ENCODE data around the gene PPP3R1. TPM values are rescaled to one million over a fixed set of nuclear protein-coding genes. Genes with fewer than 3 reads are reported as not detected.
"Not testable (repeated sequence)": the region's sequence is repeated elsewhere in the genome, so short reads cannot be mapped to it uniquely, and the experiment has no call there.

PPP3R1 gene
- total RNA-seq, 4 donors from 2014 or later = 23.8 to 31.6 (median 29.9) TPM

- TF ChIP-seq POLR2AphosphoS5 (IDR thresholded peaks at IDR 0.05) (no peak), POLR2A (IDR thresholded peaks at IDR 0.05) (no peak), EP300 (IDR thresholded peaks at IDR 0.05) (no peak)
- TF ChIP-seq, protein P1, sequence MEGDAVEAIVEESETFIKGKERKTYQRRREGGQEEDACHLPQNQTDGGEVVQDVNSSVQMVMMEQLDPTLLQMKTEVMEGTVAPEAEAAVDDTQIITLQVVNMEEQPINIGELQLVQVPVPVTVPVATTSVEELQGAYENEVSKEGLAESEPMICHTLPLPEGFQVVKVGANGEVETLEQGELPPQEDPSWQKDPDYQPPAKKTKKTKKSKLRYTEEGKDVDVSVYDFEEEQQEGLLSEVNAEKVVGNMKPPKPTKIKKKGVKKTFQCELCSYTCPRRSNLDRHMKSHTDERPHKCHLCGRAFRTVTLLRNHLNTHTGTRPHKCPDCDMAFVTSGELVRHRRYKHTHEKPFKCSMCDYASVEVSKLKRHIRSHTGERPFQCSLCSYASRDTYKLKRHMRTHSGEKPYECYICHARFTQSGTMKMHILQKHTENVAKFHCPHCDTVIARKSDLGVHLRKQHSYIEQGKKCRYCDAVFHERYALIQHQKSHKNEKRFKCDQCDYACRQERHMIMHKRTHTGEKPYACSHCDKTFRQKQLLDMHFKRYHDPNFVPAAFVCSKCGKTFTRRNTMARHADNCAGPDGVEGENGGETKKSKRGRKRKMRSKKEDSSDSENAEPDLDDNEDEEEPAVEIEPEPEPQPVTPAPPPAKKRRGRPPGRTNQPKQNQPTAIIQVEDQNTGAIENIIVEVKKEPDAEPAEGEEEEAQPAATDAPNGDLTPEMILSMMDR (IDR thresholded peaks at IDR 0.05) = no peak
Measured at GRCh38 chr2:68178954-68179627, 73.2 kb downstream of the PPP3R1 start.

DNA sequence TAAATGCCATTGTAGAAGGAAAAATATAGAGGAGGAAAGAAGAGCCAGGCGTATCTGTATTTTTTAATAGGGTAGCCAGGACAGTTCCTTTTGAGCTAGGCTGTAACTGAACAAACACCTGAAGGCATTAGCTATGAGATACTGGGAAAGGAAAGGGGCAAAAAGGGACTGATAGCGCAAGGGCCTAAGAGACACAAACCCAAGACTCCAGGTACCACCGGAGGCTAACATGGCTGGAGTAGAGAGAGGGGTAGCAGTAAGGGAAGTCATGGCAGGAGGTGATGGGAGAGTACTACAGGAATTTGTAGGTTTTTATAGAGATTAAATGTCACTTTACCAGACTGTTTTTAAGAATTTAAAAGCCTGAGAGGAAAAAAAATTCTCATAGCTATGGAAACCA is 73.9 kb downstream of the PPP3R1 start:
- Histone ChIP-seq H3K27me3 (no peaks in the 10 kb centered on the region), H3K4me1 (peaks cover 0 to 17% (median 0%) of the 10 kb centered on the region in 3 donors), H3K27ac (no peak overlapping the region), H3K9me3 (no peaks in the 10 kb centered on the region), H3K36me3 (peaks cover 0 to 52% of the 10 kb centered on the region in 2 donors), H3K4me3 (no peak overlapping the region)
- WGBS, 2 donors (ENCODE audit: low coverage in 1 of 2) = 87 to 92% methylated on average over 3 of the region's 3 CpGs
- no peak for ATAC-seq
- TF ChIP-seq POLR2A (IDR thresholded peaks at IDR 0.05) = no peak
- no peak for TF ChIP-seq POLR2AphosphoS5 (IDR thresholded peaks at IDR 0.05)
- TF ChIP-seq, protein P1 (IDR thresholded peaks at IDR 0.05) = no peak
- no peak for TF ChIP-seq EP300 (IDR thresholded peaks at IDR 0.05)

More at GRCh38 chr2:68178954-68179627, 73.2 kb downstream of the PPP3R1 start:
- Histone ChIP-seq H3K9me3 (no peaks in the 10 kb centered on the region), H3K27ac (no peak overlapping the region), H3K36me3 (peaks cover 0 to 53% of the 10 kb centered on the region in 2 donors), H3K4me3 (no peak overlapping the region), H3K27me3 (no peaks in the 10 kb centered on the region), H3K4me1 (peaks cover 0 to 17% (median 0%) of the 10 kb centered on the region in 3 donors)
- no peak for ATAC-seq
- 42 to 70% methylated on average over 3 to 4 of the region's 4 CpGs for WGBS, 2 donors (ENCODE audit: low coverage in 1 of 2)

- ATAC-seq = no peak
Measured at GRCh38 chr2:68177541-68177940, 74.8 kb downstream of the PPP3R1 start.

DNA sequence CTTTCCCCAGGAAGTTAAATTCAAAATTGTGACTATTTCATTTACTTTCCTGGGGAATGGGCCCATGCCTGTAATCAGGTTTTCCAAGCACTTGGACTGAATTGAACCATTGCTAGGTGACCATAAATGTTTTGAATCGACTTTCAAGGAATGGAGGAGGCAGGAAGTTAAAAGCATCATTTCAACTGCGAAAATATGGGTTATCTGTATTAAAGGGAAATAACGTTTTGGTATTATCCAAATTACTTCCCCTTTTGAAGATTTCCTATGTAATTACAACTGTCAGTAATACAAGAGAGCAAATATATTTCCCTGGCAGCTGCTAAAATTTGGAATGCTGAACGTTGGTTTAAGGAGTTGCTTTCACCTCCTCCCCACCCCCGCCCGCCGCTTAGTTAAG is 75.7 kb downstream of the PPP3R1 start:
- Histone ChIP-seq H3K27ac (no peak overlapping the region), H3K36me3 (peaks cover 0 to 59% of the 10 kb centered on the region in 2 donors), H3K27me3 (no peaks in the 10 kb centered on the region), H3K4me3 (no peak overlapping the region), H3K4me1 (peaks cover 0 to 17% (median 0%) of the 10 kb centered on the region in 3 donors), H3K9me3 (no peaks in the 10 kb centered on the region)
- no peak for ATAC-seq
- TF ChIP-seq, protein P1 (IDR thresholded peaks at IDR 0.05) = no peak
- TF ChIP-seq POLR2A (IDR thresholded peaks at IDR 0.05) (no peak), EP300 (IDR thresholded peaks at IDR 0.05) (no peak), POLR2AphosphoS5 (IDR thresholded peaks at IDR 0.05) (no peak)
- 71 to 72% methylated on average over 1 to 7 of the region's 7 CpGs for WGBS, 2 donors (ENCODE audit: low coverage in 1 of 2)

More at GRCh38 chr2:68177541-68177940, 74.8 kb downstream of the PPP3R1 start:
- TF ChIP-seq EP300 (IDR thresholded peaks at IDR 0.05) (no peak), POLR2AphosphoS5 (IDR thresholded peaks at IDR 0.05) (no peak), POLR2A (IDR thresholded peaks at IDR 0.05) (no peak)
- TF ChIP-seq, protein P1 (IDR thresholded peaks at IDR 0.05) = no peak
- H3K9me3 ChIP-seq = no peaks in the 10 kb centered on the region
- peaks cover 0 to 55% of the 10 kb centered on the region in 2 donors for H3K36me3 ChIP-seq
- H3K4me3 ChIP-seq = no peak overlapping the region
- WGBS, 2 donors (ENCODE audit: low coverage in 1 of 2) = 31 to 100% methylated on average over 2 of the region's 2 CpGs
- no peak overlapping the region for H3K27ac ChIP-seq
- H3K27me3 ChIP-seq = no peaks in the 10 kb centered on the region
- H3K4me1 ChIP-seq = peaks cover 0 to 17% (median 0%) of the 10 kb centered on the region in 3 donors

- no CpG with 5 or more reads among the region's 4 CpGs for WGBS, 2 donors (ENCODE audit: low coverage in 1 of 2)
Measured at GRCh38 chr2:68175210-68175609, 77.1 kb downstream of the PPP3R1 start.

More at GRCh38 chr2:68175210-68175609, 77.1 kb downstream of the PPP3R1 start:
- H3K36me3 ChIP-seq = peaks cover 0 to 63% of the 10 kb centered on the region in 2 donors
- peaks cover 0 to 17% (median 0%) of the 10 kb centered on the region in 3 donors for H3K4me1 ChIP-seq
- H3K27me3 ChIP-seq, ATAC-seq, H3K4me3 ChIP-seq, H3K27ac ChIP-seq, H3K9me3 ChIP-seq: not testable (repeated sequence)
